SH-SY5Y (cell line): ENCODE data around the gene ITGA2.

Source experiments
- GATA2 ChIP-seq: IDR thresholded peaks from 2 replicates; pipeline ENCODE4 v1.6.1; 2011; ENCODE audit warnings: mild to moderate bottlenecking, low read depth, low read length
- GATA3 ChIP-seq: IDR thresholded peaks from 2 replicates; pipeline ENCODE4 v1.6.1; 2011; ENCODE audit warnings: low read depth, mild to moderate bottlenecking, low read length, moderate library complexity

DNA sequence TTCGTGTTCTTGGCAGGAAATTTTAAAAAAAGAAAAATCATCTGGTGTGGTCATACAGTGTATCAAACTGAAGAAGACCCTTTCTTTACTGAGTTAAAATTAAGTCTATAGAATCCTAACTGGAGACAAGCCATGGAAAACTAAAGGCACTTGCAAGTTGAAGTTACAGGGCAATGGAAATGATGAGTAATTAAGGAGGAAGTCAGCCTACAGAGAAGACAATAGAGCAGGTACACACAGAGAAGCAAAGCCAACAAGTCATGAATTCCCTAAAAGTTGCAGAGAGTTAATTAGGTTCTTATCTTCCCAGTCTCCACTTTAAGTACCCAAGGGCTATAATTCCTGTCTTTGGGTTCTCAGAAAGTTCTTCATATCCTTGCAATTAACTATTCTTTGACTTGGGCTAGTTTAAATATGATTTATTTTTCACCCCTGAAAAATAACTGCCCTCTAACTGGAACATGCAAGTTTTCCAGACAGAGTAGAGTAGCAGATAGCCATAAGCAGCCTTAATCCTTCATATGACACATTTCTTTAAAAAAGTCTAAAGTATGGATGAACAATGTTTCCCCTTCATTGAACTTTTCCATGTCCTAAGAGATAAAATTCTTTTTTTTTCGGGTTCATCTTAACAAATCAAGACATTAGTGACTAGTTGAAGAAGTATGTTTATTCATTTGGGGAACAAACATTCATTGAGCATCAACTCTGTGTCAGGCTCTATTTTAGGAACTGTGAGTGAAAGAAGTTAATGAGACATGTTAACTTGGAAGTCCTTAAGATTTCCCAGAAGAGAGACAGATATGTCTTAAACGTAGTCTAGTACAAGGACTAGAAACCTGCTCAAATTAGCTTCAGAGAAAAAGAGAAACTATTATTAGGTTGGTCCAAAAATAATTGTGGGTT, 5.2 kb upstream of the ITGA2 start:
- TF ChIP-seq GATA2 (no peak), GATA3 (no peak)
